ENCODE data around the gene RPL39L. TPM values are rescaled to one million over a fixed set of nuclear protein-coding genes. Genes with fewer than 3 reads are reported as not detected.

RPL39L gene
- total RNA-seq, 2 donors from 2014 or later: 26.8 to 34.5 TPM

DNA sequence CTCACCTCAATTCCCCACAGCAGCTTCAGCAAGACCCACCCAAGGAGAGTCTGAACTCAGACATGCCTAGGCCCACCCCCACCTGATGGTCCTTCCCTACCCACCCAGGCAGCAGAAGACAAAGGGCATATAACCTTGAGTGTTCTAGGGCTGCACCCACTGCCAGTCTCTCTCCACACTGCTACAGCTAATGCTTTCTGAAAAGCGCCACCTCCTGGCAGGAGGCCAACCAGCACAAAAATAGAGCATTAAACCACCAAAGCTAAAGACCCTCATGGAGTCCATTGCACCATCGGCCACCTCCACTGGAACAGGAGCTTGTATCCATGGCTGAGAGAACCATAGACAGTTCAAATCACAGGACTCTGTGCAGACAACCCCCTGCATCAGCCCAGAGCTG lies 11.3 kb upstream of the RPL39L start:
- Mint-ChIP-seq H3K4me1 (no peaks in the 10 kb centered on the region), H3K36me3 (ENCODE audit: low read depth) (peaks cover 8% of the 10 kb centered on the region), H3K27ac (no peak overlapping the region), H3K9me3 (peaks cover 37% of the 10 kb centered on the region), H3K27me3 (ENCODE audit: insufficient read depth) (no peaks in the 10 kb centered on the region), H3K4me3 (no peak overlapping the region)
- DNase-seq: peak; percentile 79
- TF ChIP-seq, protein P1, sequence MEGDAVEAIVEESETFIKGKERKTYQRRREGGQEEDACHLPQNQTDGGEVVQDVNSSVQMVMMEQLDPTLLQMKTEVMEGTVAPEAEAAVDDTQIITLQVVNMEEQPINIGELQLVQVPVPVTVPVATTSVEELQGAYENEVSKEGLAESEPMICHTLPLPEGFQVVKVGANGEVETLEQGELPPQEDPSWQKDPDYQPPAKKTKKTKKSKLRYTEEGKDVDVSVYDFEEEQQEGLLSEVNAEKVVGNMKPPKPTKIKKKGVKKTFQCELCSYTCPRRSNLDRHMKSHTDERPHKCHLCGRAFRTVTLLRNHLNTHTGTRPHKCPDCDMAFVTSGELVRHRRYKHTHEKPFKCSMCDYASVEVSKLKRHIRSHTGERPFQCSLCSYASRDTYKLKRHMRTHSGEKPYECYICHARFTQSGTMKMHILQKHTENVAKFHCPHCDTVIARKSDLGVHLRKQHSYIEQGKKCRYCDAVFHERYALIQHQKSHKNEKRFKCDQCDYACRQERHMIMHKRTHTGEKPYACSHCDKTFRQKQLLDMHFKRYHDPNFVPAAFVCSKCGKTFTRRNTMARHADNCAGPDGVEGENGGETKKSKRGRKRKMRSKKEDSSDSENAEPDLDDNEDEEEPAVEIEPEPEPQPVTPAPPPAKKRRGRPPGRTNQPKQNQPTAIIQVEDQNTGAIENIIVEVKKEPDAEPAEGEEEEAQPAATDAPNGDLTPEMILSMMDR (conservative IDR thresholded peaks at IDR 0.05): peak; percentile 72
- H3K9me3 ChIP-seq (ENCODE audit: control insufficient read depth, low read length): peaks cover 19% of the 10 kb centered on the region
- 79 to 83% methylated on average over 1 to 2 of the region's 2 CpGs for WGBS, 2 experiments (ENCODE audit: insufficient coverage in 1 of 2, insufficient read length in 1 of 2)
- H3K27me3 ChIP-seq (ENCODE audit: control insufficient read depth, insufficient read depth, low read length, poor library complexity, severe bottlenecking): no peaks in the 10 kb centered on the region
- no peak overlapping the region for H3K27ac ChIP-seq (ENCODE audit: low read depth, low read length)
- H3K4me3 ChIP-seq (ENCODE audit: low read length): no peak overlapping the region
- H3K9ac ChIP-seq (ENCODE audit: extremely low read depth, low read length, poor library complexity, severe bottlenecking): no peak overlapping the region
- H3K36me3 ChIP-seq (ENCODE audit: control insufficient read depth, insufficient read depth, low read length): no peaks in the 10 kb centered on the region
- H3K4me1 ChIP-seq (ENCODE audit: control insufficient read depth, insufficient read depth, low read length): no peaks in the 10 kb centered on the region

DNA sequence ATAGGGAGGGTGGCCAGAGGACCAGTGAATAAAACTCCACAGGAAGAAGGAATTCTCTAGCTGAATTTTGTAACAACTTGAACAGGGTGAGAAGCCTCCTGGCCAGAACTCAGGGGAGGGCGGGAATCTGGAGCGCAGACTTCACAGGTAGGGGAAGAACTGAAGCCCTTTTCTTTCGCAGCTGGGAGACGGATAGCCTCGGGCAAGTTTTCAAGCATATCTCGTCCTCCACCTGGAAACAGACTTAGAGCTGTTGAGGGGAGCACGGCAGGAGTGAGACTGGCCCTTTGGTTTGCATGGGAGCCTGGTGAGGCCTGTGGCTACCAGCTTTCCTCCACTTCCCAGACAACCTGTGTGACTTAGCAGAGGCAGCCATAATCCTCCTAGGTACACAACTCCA lies 10.9 kb upstream of the RPL39L start:
- H3K4me1 Mint-ChIP-seq: no peaks in the 10 kb centered on the region

DNA sequence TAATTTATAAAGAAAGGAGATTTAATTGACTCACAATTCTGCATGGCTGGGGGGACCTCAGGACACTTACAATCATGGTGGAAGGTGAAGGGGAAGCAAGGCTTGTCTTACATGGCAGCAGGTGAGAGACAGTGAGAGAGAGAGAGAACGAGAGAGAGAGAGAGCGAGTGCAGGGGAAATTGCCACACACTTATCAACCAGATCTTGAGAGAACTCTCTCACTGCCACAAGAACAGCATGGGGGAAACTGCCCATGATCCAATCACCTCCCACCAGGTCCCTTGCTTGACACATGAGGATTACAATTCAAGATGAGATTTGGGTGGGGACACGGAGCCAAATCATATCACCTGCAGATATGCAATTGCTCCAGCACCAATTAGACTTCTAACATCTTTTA lies 7.1 kb upstream of the RPL39L start:
- 90% methylated on average over 2 of the region's 3 CpGs; no CpG with 5 or more reads in 1 of the 2 experiments for WGBS, 2 experiments (ENCODE audit: insufficient coverage in 1 of 2, insufficient read length in 1 of 2)
- TF ChIP-seq, protein P1 (conservative IDR thresholded peaks at IDR 0.05): no peak
- Mint-ChIP-seq H3K4me1 (no peaks in the 10 kb centered on the region), H3K9me3 (peaks cover 42% of the 10 kb centered on the region), H3K27ac (no peak overlapping the region), H3K4me3 (no peak overlapping the region), H3K27me3 (ENCODE audit: insufficient read depth) (peaks cover 1% of the 10 kb centered on the region), H3K36me3 (ENCODE audit: low read depth) (peaks cover 26% of the 10 kb centered on the region)
- Histone ChIP-seq H3K36me3 (ENCODE audit: control insufficient read depth, insufficient read depth, low read length) (no peaks in the 10 kb centered on the region), H3K9ac (ENCODE audit: extremely low read depth, low read length, poor library complexity, severe bottlenecking) (no peak overlapping the region), H3K27ac (ENCODE audit: low read depth, low read length) (no peak overlapping the region), H3K27me3 (ENCODE audit: control insufficient read depth, insufficient read depth, low read length, poor library complexity, severe bottlenecking) (no peaks in the 10 kb centered on the region), H3K4me1 (ENCODE audit: control insufficient read depth, insufficient read depth, low read length) (no peaks in the 10 kb centered on the region), H3K4me3 (ENCODE audit: low read length) (no peak overlapping the region), H3K9me3 (ENCODE audit: control insufficient read depth, low read length) (peaks cover 31% of the 10 kb centered on the region)
- DNase-seq: no peak

More for the DNA sequence above, 10.9 kb upstream of the RPL39L start:
- WGBS, 2 experiments (ENCODE audit: insufficient coverage in 1 of 2, insufficient read length in 1 of 2): 93 to 99% methylated on average over 7 of the region's 7 CpGs
- TF ChIP-seq, protein P1 (conservative IDR thresholded peaks at IDR 0.05): no peak
- Histone ChIP-seq H3K9me3 (ENCODE audit: control insufficient read depth, low read length) (peaks cover 23% of the 10 kb centered on the region), H3K27me3 (ENCODE audit: control insufficient read depth, insufficient read depth, low read length, poor library complexity, severe bottlenecking) (no peaks in the 10 kb centered on the region), H3K9ac (ENCODE audit: extremely low read depth, low read length, poor library complexity, severe bottlenecking) (no peak overlapping the region), H3K27ac (ENCODE audit: low read depth, low read length) (no peak overlapping the region), H3K36me3 (ENCODE audit: control insufficient read depth, insufficient read depth, low read length) (no peaks in the 10 kb centered on the region), H3K4me1 (ENCODE audit: control insufficient read depth, insufficient read depth, low read length) (no peaks in the 10 kb centered on the region), H3K4me3 (ENCODE audit: low read length) (no peak overlapping the region)
- Mint-ChIP-seq H3K36me3 (ENCODE audit: low read depth) (peaks cover 9% of the 10 kb centered on the region), H3K27ac (no peak overlapping the region), H3K4me3 (no peak overlapping the region), H3K27me3 (ENCODE audit: insufficient read depth) (no peaks in the 10 kb centered on the region), H3K9me3 (peaks cover 37% of the 10 kb centered on the region)
- peak; percentile 60 for DNase-seq

Measured in endodermal cell (in vitro differentiated cells).